Fibroblast of the conjunctiva (primary cell): ENCODE data around the gene RBM22.

Source experiments
- DNase-seq: peaks from one replicate; pipeline ENCODE4 v3.0.0-alpha.2; 2010; ENCODE audit warnings: low read depth

Gene RBM22

DNA sequence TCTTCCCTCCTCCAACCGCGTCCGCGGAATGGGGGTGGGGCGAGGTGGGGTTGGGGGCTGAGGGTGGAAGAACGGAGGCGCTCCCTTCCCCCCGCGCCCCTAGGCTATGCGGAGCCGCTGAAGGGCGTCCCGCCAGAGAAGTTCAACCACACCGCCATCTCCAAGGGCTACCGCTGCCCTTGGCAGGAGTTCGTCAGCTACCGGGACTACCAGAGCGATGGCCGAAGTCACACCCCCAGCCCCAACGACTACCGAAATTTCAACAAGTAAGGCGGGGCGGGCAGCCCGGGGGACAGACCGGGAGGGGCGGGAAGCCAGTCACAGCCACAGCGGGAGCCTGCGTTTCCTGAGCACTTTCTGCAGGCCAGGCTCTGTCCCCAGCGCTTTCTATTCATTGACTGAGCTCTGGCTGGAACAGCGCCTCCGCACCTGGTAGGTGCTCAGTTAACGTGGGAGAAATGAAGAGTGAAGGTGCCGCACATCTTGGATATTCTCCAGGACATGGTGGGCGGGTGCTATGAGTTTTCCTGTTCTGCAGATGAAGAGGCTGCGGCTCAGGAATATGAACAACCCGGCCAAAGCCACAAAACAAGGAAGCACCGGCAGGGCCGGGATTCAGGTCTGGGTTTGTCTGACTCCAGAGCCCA is 28.5 kb downstream of the RBM22 start:
- no peak for DNase-seq

DNA sequence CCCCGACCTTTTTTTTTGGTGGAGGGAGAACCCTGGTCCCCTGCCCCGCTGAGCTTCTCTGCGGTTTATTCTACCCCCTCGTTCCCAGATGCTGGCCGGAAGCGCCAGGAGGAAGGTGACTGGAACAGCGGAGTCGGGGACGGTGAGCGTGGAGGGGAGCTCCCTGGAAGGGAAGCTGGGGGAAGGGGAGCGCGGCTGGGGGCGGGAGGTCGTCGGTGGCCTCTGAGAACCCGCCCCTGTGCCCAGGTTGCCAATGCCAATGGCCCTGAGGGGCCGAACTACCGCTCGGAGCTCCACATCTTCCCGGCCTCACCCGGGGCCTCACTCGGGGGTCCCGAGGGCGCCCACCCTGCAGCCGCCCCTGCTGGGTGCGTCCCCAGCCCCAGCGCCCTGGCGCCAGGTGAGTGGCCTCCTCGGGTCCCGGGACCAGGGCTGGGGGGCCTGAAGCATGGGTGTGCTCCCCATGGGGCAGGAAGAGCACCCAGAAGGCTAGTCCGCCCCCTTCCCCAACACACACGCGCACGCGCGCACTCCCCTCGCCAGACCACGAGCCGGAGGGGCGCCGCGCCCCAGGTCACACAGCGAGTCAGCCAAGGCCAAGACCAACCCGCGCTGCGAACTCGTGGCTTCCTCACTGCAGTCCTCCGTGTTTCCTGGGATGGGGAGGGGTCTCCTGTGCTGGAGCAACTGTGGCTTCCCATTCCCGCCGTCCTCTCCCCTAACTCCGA is 29.2 kb downstream of the RBM22 start:
- DNase-seq, result no peak

DNA sequence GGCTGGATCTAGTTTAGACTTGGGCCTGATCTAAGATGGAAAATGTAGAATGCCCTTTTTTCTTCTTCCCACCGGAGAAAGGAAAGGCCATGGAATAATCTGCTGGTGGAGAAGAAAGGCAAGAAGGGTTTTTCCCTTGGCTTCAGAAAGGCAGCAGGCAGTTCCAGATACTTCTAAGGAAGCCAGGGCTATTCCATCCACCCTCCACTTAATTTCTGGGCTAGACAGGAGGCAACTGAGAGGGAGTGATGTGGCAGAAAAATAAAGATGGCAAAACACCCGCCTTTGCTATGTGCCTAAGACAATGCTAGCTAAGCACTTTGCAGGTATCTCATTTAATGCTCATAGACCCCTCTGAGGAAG is 29.9 kb downstream of the RBM22 start:
- DNase-seq, result no peak

DNA sequence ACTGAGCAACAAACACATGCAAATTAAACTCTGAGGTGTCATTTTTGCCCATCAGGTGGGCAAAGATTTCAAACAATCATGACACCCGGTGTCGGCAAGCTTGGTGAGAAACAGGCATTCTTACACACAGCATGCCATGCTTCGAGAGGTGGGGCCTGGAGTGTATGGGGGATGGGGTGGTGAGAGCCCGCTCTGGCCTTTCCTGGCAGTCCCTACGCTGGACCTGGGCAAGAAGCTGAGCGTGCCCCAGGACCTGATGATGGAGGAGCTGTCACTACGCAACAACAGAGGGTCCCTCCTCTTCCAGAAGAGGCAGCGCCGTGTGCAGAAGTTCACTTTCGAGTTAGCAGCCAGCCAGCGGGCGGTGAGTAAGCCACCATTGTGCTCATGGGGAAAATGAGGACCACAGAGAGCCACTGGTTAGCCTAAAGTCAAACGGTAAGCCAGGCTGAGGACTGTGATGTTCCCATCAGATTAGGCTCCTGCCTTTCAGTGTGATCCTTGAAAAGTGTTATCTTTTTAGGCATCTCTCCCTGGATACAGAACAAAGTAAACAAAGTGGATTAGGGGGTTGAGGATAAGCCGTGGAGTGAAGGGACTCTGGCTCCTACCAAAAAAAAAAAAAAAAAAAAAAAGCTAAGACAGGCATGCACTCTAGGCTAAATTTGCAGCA is 30.5 kb downstream of the RBM22 start:
- DNase-seq, result no peak

DNA sequence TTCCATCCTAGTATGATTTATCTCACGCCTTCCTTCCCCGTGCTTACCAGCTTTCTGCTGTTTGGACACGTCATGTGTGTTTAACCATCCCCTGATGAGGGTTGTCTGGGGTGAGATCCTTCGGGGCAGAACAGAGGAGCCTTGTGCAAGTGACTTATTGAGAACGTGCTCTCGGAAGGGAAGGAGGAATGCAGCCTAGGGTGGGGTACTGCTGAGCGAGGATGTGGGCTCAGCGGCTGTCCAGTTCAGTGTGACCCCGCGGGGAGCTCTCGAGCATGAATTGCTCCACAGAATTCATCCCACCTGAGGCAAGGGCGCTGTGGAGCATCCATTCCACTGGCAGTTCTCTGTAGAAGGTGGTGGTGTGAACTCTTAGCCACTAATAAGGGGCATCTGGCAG is 35.8 kb downstream of the RBM22 start:
- no peak for DNase-seq

DNA sequence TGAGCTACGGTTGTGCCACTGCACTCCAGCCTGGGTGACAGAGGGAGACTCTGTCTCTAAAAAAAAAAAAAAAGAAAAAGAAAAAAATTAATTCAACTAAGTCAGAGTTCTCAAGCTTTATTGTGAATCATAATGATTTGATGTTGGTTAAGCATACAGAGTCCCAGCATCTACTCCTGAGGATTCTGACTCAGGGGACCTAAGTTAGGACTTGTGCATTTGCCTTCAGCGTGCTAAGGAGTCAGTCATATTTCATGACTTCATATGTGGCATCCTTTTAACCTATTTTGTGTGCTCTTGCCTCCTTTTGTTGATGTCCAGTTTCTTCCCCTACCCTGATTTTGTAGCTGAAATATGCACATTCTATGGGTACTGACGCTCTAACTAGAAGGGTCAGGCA is 36.9 kb downstream of the RBM22 start:
- no peak for DNase-seq

DNA sequence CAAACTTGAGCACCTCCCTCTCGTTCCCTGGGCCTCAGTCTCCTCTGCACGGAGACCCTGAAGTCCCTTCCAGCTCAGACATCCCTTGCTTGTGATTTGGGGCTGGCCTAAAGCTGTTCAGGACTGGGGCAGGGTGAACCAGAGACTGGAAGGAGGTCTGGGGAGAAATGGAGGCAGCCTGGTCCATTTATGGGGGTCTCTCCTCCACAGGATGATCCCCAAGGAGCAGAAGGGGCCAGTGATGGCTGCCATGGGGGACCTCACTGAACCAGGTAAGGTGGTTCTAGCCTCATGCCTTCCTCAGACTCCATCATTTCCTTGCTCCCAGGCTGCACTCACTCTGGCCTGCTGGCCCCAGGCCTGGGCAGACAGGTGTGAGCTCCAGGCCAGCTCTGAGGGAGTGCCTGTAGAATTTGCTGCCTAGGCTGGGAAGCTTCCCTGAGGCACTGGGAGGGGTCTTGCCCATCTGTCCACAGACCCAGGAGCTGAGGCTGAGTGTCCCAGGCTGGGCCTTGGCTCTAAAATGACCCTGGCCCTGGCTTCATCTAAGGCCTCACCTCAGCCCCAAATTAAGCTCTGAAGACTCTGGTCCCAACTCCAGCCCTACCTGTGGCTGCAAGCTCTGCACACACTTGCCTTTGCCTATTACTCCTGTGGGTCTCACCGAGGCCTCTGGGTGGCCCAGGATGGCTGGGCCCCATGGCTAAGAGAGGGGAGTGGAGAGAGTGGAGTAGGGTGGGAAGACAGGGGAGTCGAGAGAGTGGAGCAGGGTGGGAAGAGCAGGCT is 37.9 kb downstream of the RBM22 start:
- DNase-seq, result no peak

DNA sequence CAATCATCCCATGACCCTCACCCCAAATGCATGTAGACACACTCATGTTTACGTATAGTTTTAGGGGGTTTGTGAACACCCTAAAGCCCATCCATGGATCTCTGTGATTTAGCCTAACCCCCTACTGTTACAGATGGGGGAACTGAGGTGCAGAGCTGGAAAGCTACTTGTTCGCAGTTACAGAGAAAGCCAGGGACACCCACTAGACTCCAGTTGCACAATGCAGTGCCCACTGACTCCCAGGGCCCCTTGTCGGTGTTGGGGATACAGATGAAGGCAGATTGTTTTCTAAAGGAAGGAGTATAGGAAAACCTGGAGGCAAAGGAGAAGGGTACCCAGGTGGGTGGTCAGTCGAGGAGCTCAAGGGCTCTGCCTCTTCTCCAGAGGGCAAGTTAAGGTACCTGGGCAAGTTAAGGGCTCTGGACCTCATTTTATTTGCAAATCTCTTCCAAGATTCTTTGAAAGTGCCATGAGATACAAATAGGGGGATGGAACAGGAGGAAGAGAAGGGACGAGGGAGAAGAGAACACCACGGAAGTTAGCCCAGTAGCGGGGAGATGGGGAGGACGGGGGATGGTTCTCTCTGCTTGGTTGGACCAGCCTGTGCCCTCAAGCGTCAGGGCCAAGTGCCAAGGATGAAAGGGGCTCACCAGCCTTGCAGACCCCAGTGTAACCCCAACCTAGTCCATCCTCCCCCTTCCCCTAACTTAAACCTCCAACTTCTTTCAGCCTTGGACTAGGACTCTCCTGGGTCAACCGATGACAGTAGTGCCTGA is 38.9 kb downstream of the RBM22 start:
- DNase-seq, result no peak

DNA sequence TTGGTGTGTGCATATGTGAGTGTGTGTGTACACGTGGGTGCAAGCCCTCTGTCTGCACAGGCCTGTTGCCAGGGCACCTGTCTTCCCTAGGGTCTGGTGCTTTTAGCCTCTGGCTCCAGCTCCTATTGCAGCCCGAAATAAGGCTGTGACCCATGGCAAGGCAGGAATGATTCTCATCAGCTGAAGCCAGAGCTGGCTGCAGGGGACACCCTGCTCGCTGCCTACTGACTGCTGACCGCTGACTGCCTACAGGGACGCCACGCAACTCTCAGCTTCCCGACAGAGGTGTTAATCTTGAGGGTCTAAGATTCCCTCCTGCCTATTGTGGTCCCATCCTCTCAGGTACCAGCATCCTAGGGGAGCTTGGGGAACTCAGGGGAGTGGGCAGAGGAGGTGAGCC is 39.8 kb downstream of the RBM22 start, which contains the start of gene MYOZ3:
MYOZ3 (plus strand) TSS at position 166 of the 400 bp plus-strand sequence. CDS start 1,691 bp downstream, outside the sequence.
- DNase-seq, result no peak

DNA sequence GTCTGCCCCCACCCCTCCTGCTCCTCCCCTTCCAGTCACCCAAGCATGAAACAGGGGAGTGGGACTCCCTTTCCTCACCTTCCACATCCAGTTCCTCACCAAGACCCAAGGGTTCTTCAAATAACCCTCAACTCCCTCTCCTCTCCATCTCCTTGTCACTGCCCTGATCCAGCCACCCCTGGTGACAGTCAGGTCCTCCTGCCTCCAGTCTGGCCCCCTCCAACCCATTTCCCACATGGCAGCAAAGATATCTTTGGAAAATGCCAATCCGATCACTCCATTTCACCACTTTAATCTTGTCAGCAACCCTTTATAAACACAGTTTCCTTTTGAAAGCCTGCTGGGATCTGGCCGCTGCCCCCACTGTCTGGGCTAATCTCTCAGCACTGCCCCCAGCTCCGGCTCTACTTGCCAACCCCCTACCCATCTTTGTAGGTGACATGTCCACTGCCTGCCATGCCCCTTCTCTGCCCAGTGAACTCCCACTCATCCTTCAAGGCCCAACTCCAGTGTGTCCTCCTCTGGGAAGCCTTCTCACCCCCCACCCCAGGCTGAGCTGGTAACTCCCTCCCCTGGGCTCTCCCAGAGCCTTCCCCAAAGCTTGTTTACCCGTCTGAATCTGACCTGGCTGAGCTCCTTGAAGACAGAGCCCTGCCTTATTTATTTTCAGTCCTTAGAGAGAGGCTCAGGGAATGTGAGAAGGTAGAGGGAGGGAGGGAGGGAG is 40.6 kb downstream of the RBM22 start:
- no peak for DNase-seq

DNA sequence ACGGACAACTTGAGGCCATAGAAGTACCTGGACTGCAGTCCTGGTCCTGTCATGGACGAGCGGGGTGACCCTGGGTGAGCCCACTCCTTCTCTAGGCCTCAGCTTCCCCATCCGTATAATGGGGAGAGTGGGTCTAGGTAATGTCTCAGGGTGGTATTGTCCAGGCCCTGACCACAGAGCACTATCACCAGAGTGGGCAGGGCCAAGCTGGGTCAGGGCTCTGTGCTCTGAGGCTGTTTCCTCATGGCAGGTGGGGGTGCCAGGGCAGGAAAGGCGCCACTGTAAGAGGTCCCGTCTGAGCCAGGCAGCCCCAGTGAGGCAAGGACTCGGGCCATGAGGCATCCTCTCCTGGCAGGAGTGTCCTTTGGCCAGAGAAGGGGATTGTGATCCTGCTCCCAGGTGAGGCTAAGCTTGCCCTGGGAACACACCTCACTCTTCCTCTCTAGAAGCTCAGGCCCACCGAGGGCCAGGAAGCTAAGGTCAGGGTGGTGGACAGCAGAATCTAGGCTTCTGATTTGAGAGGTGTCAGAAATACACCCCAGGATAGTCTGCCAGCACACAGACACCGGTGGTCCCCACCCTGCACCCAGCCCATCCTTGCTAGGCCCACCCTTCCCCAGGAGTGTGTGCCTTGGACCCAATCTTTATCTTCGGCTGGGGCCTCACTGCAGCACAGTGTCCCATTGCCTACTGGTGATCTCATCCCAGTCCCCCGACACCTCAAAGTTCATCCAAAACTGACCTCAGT is 41.3 kb downstream of the RBM22 start:
- DNase-seq, result no peak

DNA sequence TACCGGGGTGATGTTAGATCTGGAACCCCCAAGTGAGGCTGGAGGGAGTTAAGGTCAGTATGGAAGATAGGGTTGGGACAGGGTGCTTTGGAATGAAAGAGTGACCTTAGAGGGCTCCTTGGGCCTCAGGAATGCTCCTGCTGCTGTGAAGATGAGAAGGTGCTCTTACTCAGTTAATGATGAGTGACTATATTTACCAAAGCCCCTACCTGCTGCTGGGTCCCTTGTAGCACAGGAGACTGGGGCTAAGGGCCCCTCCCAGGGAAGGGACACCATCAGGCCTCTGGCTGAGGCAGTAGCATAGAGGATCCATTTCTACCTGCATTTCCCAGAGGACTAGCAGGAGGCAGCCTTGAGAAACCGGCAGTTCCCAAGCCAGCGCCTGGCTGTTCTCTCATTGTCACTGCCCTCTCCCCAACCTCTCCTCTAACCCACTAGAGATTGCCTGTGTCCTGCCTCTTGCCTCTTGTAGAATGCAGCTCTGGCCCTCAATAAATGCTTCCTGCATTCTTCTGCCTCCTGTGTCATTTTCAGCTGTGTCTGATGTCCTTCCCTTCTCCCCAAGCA is 42.1 kb downstream of the RBM22 start:
- DNase-seq, result no peak

DNA sequence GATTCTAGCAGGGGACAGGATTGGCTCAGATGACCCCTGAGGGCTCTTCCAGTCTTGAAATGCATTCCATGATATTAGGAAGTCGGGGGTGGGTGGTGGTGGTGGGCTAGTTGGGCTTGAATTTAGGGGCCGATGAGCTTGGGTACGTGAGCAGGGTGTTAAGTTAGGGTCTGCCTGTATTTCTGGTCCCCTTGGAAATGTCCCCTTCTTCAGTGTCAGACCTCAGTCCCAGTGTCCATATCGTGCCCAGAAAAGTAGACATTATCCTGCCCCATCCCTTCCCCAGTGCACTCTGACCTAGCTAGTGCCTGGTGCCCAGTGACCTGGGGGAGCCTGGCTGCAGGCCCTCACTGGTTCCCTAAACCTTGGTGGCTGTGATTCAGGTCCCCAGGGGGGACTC is 42.7 kb downstream of the RBM22 start:
- DNase-seq, result no peak

DNA sequence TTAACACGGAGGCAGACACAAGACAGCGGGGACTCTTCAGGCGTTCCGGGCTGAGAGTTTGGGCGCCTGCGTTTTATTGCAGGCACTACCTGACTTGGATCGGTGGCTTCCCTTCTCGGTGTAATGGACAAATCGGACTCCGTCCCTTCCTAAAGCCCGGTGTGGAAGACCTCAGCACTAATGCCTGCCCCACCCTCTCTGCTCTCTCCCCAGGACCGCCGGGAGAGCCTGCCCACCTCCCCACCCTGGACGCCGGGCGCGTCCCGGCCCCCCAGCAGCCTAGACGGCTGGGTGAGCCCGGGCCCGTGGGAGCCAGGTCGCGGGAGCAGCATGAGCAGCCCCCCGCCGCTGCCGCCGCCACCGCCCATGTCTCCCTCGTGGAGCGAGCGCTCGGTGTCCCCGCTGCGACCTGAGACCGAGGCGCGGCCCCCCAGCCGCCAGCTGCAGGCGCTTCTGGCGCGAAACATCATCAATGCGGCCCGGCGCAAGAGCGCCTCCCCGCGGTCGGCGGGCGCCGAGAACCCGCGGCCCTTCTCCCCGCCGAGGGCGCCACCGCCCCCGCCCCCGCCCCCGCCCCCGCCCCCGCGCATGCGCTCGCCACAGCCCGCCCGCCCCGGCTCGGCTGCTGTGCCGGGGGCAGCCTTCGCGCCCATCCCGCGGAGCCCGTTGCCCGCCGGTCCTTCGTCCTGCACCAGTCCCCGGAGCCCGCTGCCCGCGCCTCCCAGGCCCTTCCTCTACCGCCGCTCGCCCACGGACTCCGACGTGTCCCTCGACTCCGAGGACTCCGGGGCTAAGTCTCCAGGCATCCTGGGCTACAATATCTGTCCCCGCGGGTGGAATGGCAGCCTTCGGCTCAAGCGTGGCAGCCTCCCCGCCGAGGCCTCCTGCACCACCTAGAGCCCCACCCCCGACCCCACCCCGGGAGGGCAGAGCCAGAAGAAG is 44.4 kb downstream of the RBM22 start:
- DNase-seq, result peak; percentile 37

DNA sequence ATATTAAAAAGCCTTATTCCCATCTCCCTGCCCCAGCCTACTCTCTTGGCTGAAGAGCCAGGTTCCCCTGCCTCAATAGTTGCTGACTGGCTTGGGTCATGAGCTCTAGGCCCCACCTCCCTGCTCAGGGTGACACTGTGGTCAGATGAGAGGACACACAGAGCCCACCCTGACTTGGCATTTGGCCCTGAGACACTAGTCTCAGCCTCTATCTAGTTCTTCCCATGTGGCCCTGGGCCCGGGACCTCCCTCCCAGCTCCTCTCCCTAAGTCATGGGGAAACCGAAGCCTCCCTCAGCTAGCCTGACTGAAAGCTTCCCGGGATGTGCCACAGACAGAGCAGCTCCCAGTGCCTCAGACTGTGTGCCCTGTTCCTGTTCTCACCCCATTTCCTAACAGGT is 45.6 kb downstream of the RBM22 start:
- DNase-seq, result no peak

DNA sequence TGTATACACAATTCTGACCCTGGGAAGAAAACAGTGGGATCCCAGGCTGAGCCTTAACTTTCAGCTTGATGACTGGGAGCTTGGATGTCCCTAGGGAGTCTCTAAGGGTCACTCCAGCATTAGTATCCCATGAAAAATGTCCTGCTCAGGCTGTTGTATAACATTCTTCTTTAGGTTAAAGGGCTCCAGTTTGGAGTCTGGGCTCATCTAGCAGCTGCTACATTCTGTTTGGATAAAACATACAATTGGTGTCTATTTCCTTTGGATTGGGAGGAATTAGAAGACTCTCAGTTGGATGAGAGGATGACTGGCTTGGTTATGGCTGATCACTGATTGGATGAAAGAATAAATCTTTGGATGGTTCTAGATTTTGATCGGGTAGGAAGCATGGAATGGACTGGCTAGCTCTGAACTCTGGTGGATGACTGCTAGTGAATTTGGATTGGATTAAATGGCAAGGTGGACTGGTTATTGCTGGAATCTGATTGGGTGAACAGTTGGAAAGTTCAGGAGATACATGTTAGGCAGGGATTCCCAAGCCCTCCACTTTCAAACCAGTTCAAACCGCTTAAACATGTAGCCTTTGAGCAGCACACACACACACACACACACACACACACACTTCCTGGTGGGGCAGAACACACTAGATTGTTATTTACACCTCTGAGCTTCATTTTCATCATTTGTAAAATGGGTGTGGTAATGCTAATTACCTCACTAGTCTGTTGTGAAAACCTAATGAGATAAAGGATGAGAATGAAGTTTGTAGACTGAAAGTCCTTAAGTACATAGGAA is 46.9 kb downstream of the RBM22 start:
- no peak for DNase-seq

DNA sequence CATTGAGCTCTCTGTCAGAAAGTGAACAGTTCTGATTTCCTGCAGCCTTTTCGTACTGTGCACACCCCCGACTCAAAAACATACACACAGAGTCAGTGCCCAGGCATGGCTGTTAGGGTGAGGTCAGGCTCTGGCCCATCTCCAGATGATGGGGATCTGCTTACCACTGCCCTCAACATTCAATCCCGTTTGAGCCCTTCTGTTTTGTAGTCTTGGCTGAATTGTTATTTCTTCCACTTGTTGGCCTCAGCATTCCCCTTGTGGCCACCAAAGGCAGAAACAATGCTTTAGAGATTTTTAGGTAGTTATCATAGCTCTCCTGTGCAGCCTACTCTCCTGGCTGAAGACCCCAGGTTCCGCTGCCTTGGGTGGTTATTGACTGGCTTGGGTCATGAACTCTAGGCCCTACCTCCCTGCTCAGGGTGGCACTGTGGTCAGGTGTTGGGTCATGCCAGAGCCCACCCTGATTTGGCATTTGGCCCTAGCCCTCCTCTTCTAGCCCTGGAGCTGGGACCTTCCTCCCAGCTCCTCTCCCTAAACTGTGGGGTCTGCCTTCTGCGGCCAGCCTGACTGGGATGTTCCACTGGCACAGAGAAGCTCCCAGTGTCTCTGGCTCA is 47.6 kb downstream of the RBM22 start:
- peak; percentile 44 for DNase-seq
